ENCODE data around the gene AHNAK2. TPM values are rescaled to one million over a fixed set of nuclear protein-coding genes. Genes with fewer than 3 reads are reported as not detected.

The AHNAK2 gene
- total RNA-seq, 1 donor from 2014 or later = 1.1 TPM

- DNase-seq (ENCODE audit: low spot score, unreplicated experiment) = no peak
- no peak for TF ChIP-seq CTCF (IDR thresholded peaks at IDR 0.05; ENCODE audit: unreplicated experiment)
- peaks cover 45% of the 10 kb centered on the region for H3K27me3 Mint-ChIP-seq
- H3K27ac Mint-ChIP-seq = no peak overlapping the region
- H3K9me3 Mint-ChIP-seq (ENCODE audit: low read depth) = no peaks in the 10 kb centered on the region
- H3K36me3 Mint-ChIP-seq (ENCODE audit: insufficient read depth) = no peaks in the 10 kb centered on the region
- no peak overlapping the region for H3K4me3 Mint-ChIP-seq (ENCODE audit: low read depth)
- peaks cover 2% of the 10 kb centered on the region for H3K4me1 Mint-ChIP-seq (ENCODE audit: low read depth)
These were observed 46.8 kb downstream of the AHNAK2 start for GRCh38 chr14:104931304-104931770.

- no peak overlapping the region for H3K4me3 Mint-ChIP-seq (ENCODE audit: low read depth)
- no peaks in the 10 kb centered on the region for H3K36me3 Mint-ChIP-seq (ENCODE audit: insufficient read depth)
- no peak for TF ChIP-seq CTCF (IDR thresholded peaks at IDR 0.05; ENCODE audit: unreplicated experiment)
- H3K9me3 Mint-ChIP-seq (ENCODE audit: low read depth) = no peaks in the 10 kb centered on the region
- DNase-seq (ENCODE audit: low spot score, unreplicated experiment) = no peak
- peaks cover 39% of the 10 kb centered on the region for H3K27me3 Mint-ChIP-seq
- no peak overlapping the region for H3K27ac Mint-ChIP-seq
- H3K4me1 Mint-ChIP-seq (ENCODE audit: low read depth) = peaks cover 2% of the 10 kb centered on the region
These were observed 47.5 kb downstream of the AHNAK2 start for GRCh38 chr14:104930526-104931303.

GRCh38 chr14:104929268-104930230 lies 48.6 kb downstream of the AHNAK2 start:
- Mint-ChIP-seq H3K27me3 (peaks cover 29% of the 10 kb centered on the region), H3K9me3 (ENCODE audit: low read depth) (no peaks in the 10 kb centered on the region), H3K27ac (no peak overlapping the region), H3K36me3 (ENCODE audit: insufficient read depth) (no peaks in the 10 kb centered on the region), H3K4me1 (ENCODE audit: low read depth) (peaks cover under 1% of the 10 kb centered on the region), H3K4me3 (ENCODE audit: low read depth) (no peak overlapping the region)
- DNase-seq (ENCODE audit: low spot score, unreplicated experiment) = no peak
- TF ChIP-seq CTCF (IDR thresholded peaks at IDR 0.05; ENCODE audit: unreplicated experiment) = no peak

- H3K27me3 Mint-ChIP-seq = peaks cover 24% of the 10 kb centered on the region
- H3K9me3 Mint-ChIP-seq (ENCODE audit: low read depth) = no peaks in the 10 kb centered on the region
- H3K4me1 Mint-ChIP-seq (ENCODE audit: low read depth) = no peaks in the 10 kb centered on the region
- TF ChIP-seq CTCF (IDR thresholded peaks at IDR 0.05; ENCODE audit: unreplicated experiment) = no peak
- no peak overlapping the region for H3K4me3 Mint-ChIP-seq (ENCODE audit: low read depth)
- H3K36me3 Mint-ChIP-seq (ENCODE audit: insufficient read depth) = no peaks in the 10 kb centered on the region
- no peak for DNase-seq (ENCODE audit: low spot score, unreplicated experiment)
- H3K27ac Mint-ChIP-seq = no peak overlapping the region
These were observed 49.6 kb downstream of the AHNAK2 start for GRCh38 chr14:104928391-104929133.

GRCh38 chr14:104927901-104928300 lies 50.3 kb downstream of the AHNAK2 start:
- no peak overlapping the region for H3K4me3 Mint-ChIP-seq (ENCODE audit: low read depth)
- peaks cover 24% of the 10 kb centered on the region for H3K27me3 Mint-ChIP-seq
- TF ChIP-seq CTCF (IDR thresholded peaks at IDR 0.05; ENCODE audit: unreplicated experiment) = no peak
- no peaks in the 10 kb centered on the region for H3K36me3 Mint-ChIP-seq (ENCODE audit: insufficient read depth)
- DNase-seq (ENCODE audit: low spot score, unreplicated experiment) = no peak
- no peaks in the 10 kb centered on the region for H3K4me1 Mint-ChIP-seq (ENCODE audit: low read depth)
- no peaks in the 10 kb centered on the region for H3K9me3 Mint-ChIP-seq (ENCODE audit: low read depth)
- no peak overlapping the region for H3K27ac Mint-ChIP-seq

Measured in progenitor cell of endocrine pancreas (in vitro differentiated cells).